ENCODE results near the gene SELENOM.

SELENOM gene

GRCh38 chr22:31121403-31121802, 14.0 kb upstream of the SELENOM start:
- no peaks in the 10 kb centered on the region for H3K79me2 ChIP-seq (ENCODE audit: control insufficient read depth, low read length)
- no peak overlapping the region for H3K27ac ChIP-seq (ENCODE audit: low read depth, low read length)
- TF ChIP-seq EZH2phosphoT487 (IDR thresholded peaks at IDR 0.05; ENCODE audit: borderline replicate concordance, low read length) (no peak), CTCF (IDR thresholded peaks at IDR 0.05; ENCODE audit: low read depth, low read length, poor library complexity, severe bottlenecking) (no peak)

GRCh38 chr22:31120642-31121041, 13.3 kb upstream of the SELENOM start:
- no peak for TF ChIP-seq CTCF (IDR thresholded peaks at IDR 0.05; ENCODE audit: low read depth, low read length, poor library complexity, severe bottlenecking)
- TF ChIP-seq EZH2phosphoT487 (IDR thresholded peaks at IDR 0.05; ENCODE audit: borderline replicate concordance, low read length): no peak
- no peaks in the 10 kb centered on the region for H3K4me1 ChIP-seq (ENCODE audit: control insufficient read depth, low read length)
- no peaks in the 10 kb centered on the region for H3K36me3 ChIP-seq (ENCODE audit: control insufficient read depth, low read length)
- H3K9me2 ChIP-seq (replicated peaks; ENCODE audit: control insufficient read depth, low read length): no peaks in the 10 kb centered on the region
- H3K79me2 ChIP-seq (ENCODE audit: control insufficient read depth, low read length): no peaks in the 10 kb centered on the region
- no peaks in the 10 kb centered on the region for H4K20me1 ChIP-seq (ENCODE audit: control insufficient read depth, insufficient read depth, low read depth, low read length)
- no peaks in the 10 kb centered on the region for H3K27me3 ChIP-seq (ENCODE audit: control insufficient read depth, low read length)
- no peaks in the 10 kb centered on the region for H3F3A ChIP-seq (ENCODE audit: control insufficient read depth, insufficient read depth)
- no peak overlapping the region for H3K4me3 ChIP-seq (ENCODE audit: low read length)
- no peaks in the 10 kb centered on the region for H3K9me3 ChIP-seq (ENCODE audit: control insufficient read depth, insufficient read depth, low read length)
- no peak overlapping the region for H3K27ac ChIP-seq (ENCODE audit: low read depth, low read length)
- H3K4me2 ChIP-seq (ENCODE audit: low read length): no peak overlapping the region

More at GRCh38 chr22:31121403-31121802, 14.0 kb upstream of the SELENOM start:
- Histone ChIP-seq H3K27me3 (ENCODE audit: control insufficient read depth, low read length) (no peaks in the 10 kb centered on the region), H3K36me3 (ENCODE audit: control insufficient read depth, low read length) (no peaks in the 10 kb centered on the region), H3K4me2 (ENCODE audit: low read length) (no peak overlapping the region), H3K4me1 (ENCODE audit: control insufficient read depth, low read length) (no peaks in the 10 kb centered on the region), H3K4me3 (ENCODE audit: low read length) (no peak overlapping the region), H3K9me3 (ENCODE audit: control insufficient read depth, insufficient read depth, low read length) (no peaks in the 10 kb centered on the region), H4K20me1 (ENCODE audit: control insufficient read depth, insufficient read depth, low read depth, low read length) (no peaks in the 10 kb centered on the region), H3F3A (ENCODE audit: control insufficient read depth, insufficient read depth) (no peaks in the 10 kb centered on the region), H3K9me2 (replicated peaks; ENCODE audit: control insufficient read depth, low read length) (no peaks in the 10 kb centered on the region)

GRCh38 chr22:31120230-31120629, 12.9 kb upstream of the SELENOM start:
- Histone ChIP-seq H3F3A (ENCODE audit: control insufficient read depth, insufficient read depth) (no peaks in the 10 kb centered on the region), H3K27ac (ENCODE audit: low read depth, low read length) (no peak overlapping the region), H3K27me3 (ENCODE audit: control insufficient read depth, low read length) (no peaks in the 10 kb centered on the region), H3K36me3 (ENCODE audit: control insufficient read depth, low read length) (no peaks in the 10 kb centered on the region), H3K4me2 (ENCODE audit: low read length) (no peak overlapping the region), H4K20me1 (ENCODE audit: control insufficient read depth, insufficient read depth, low read depth, low read length) (no peaks in the 10 kb centered on the region), H3K9me3 (ENCODE audit: control insufficient read depth, insufficient read depth, low read length) (no peaks in the 10 kb centered on the region), H3K4me1 (ENCODE audit: control insufficient read depth, low read length) (no peaks in the 10 kb centered on the region), H3K79me2 (ENCODE audit: control insufficient read depth, low read length) (no peaks in the 10 kb centered on the region), H3K4me3 (ENCODE audit: low read length) (no peak overlapping the region), H3K9me2 (replicated peaks; ENCODE audit: control insufficient read depth, low read length) (no peaks in the 10 kb centered on the region)
- TF ChIP-seq EZH2phosphoT487 (IDR thresholded peaks at IDR 0.05; ENCODE audit: borderline replicate concordance, low read length): no peak
- TF ChIP-seq CTCF (IDR thresholded peaks at IDR 0.05; ENCODE audit: low read depth, low read length, poor library complexity, severe bottlenecking): no peak

Data from DOHH2 (cell line).